Heart left ventricle (tissue), 16 donors: ENCODE data around the gene STPG2. TPM values are rescaled to one million over a fixed set of nuclear protein-coding genes. Genes with fewer than 3 reads are reported as not detected.

Experiments
- ATAC-seq, 4 donors: fragments of 200-7000 bp; cut with Tn5 transposase; one replicate each; pipeline ENCODE4 v1.9.1; 2020 to 2022; ENCODE audit warnings: moderate library complexity in 4 of 4, mild to moderate bottlenecking in 3 of 4, moderate number of reproducible peaks in 1 of 4
- DNase-seq, 5 donors: peaks; one replicate each; pipeline ENCODE4 v3.0.0-alpha.2; 2020
- H3K27ac ChIP-seq, 12 donors: fragments of 200-600 bp; sonication (generic) in 4 of 12; one replicate each; pipeline versions ENCODE4 v1.5.0 to v1.8.0; 2016 to 2022; ENCODE audit warnings: mild to moderate bottlenecking in 2 of 12
- H3K27me3 ChIP-seq, 9 donors: fragments of 200-600 bp; sonication (generic) in 2 of 9; one replicate each; pipeline versions ENCODE4 v1.5.1 to v1.8.0; 2016 to 2022; ENCODE audit warnings: mild to moderate bottlenecking in 3 of 9
- H3K36me3 ChIP-seq, 9 donors: fragments of 200-600 bp; sonication (generic) in 2 of 9; one replicate each; pipeline versions ENCODE4 v1.5.0 to v1.8.0; 2018 to 2022; ENCODE audit warnings: mild to moderate bottlenecking in 2 of 9
- H3K4me1 ChIP-seq, 12 donors: fragments of 200-600 bp; sonication (generic) in 4 of 12; one replicate each; pipeline versions ENCODE4 v1.5.0 to v1.8.0; 2016 to 2022; ENCODE audit warnings: mild to moderate bottlenecking in 3 of 12
- H3K4me3 ChIP-seq, 12 donors: fragments of 200-600 bp; sonication (generic) in 4 of 12; one replicate each; pipeline versions ENCODE4 v1.5.0 to v1.8.0; 2017 to 2022; ENCODE audit warnings: mild to moderate bottlenecking in 9 of 12, moderate library complexity in 4 of 12
- H3K9me3 ChIP-seq, 12 donors: fragments of 200-600 bp; sonication (generic) in 4 of 12; one replicate each; pipeline versions ENCODE4 v1.5.0 to v1.8.0; 2016 to 2022; ENCODE audit warnings: mild to moderate bottlenecking in 1 of 12
- CTCF ChIP-seq, 12 donors: fragments of 200-600 bp; sonication (generic) in 4 of 12; IDR thresholded peaks; one replicate each; pipeline versions ENCODE4 v1.5.0 to v1.8.0; 2018 to 2022; ENCODE audit warnings: antibody characterized with exemption in 12 of 12, mild to moderate bottlenecking in 5 of 12
- POLR2A ChIP-seq, 2 donors: fragments of 450-650 bp; IDR thresholded peaks; one replicate each; pipeline ENCODE4 v1.6.1; 2017; ENCODE audit warnings: antibody characterized with exemption in 2 of 2, mild to moderate bottlenecking in 2 of 2, moderate library complexity in 2 of 2
- WGBS, 4 donors: extraction: QIAGEN DNeasy Blood & Tissue Kit in 2 of 4; methylation state at CpG; one replicate each; pipeline versions ENCODE4 v1.1.5 to v1.1.7; 2013 to 2018; 5-methylcytosine and 5-hydroxymethylcytosine counted together
- intact Hi-C, 10 donors: fragments of 100-400 bp; cut with DNase I; formaldehyde crosslinking; loops; one replicate each; pipeline versions ENCODE4 v1.11.1 to v1.14.2; 2022
- polyA plus RNA-seq, 2 donors: library from polyadenylated mRNA; stranded (reverse); fragments of 200-250 nt; gene quantifications; one replicate each; pipeline ENCODE4 v1.2.3, GENCODE V29; 2013
- total RNA-seq, 9 donors: library from RNA; depleted of rRNA in 2 of 9; stranded (reverse); fragments of >200 nt in 2 of 9; fragmentation: NEBNext Ultra II Directional in 3 of 9; extraction: Animal tissue kit (Norgen Biotek cat#: 25700) in 3 of 9; gene quantifications; one replicate each; pipeline versions ENCODE4 v1.1.0 to v1.2.4, GENCODE V29; 2016 to 2023
- donor health status: ischemic (EF 13 %, LVEDD 7.1; RV severe dilation, severe dysfunction).
- donor health status: healthy with polysubstance abuse.
- donor health status: DM: no; HTN: yes; CAD: no.
- donor health status: DM: no; HTN: no; CAD: no.
- donor health status: ischemic (EF 25% LVEDD 6.9; RV normal size, moderate dysfunction).
- donor health status: ischemic (EF 25% LVEDD 5.7; RV mildly dilated, moderate dysfunction).
- donor health status: healthy.
- donor health status: DM: yes; HTN: yes; CAD: no.
- donor health status: ischemic (EF 35%, LVEDD 5.7; RV mildly dilated, moderate dysfunction).
- donor health status: nonischemic (EF 11% LVEDD 7.7; RV severe dilation, severe dysfunction).
- donor health status: DM: yes; HTN: yes; CAD: no.
- donor health status: PGD.
- donor health status: ischemic (EF 29% LVEDD 5.4; RV normal size, mild dysfunction).
- donor health status: nonischemic (EF 23%, LVEDD 6.1; RV moderate dilation, normal function).

Gene STPG2
- total and polyA plus RNA-seq, 11 donors: 0.16 to 0.71 (median 0.32) TPM; not detected in 4

GRCh38 chr4:97900229-97900628 lies 243.0 kb downstream of the STPG2 start:
- WGBS, 4 donors: 33 to 93% (median 89%) methylated on average over 2 of the region's 2 CpGs
- no peak for TF ChIP-seq CTCF (IDR thresholded peaks at IDR 0.05)
- no peak for TF ChIP-seq POLR2A (IDR thresholded peaks at IDR 0.05)
- intact Hi-C loops: no loop called here
- ATAC-seq: no peak
- Histone ChIP-seq H3K4me1 (no peaks in the 10 kb centered on the region), H3K27me3 (no peaks in the 10 kb centered on the region), H3K4me3 (no peak overlapping the region), H3K9me3 (peaks cover 0 to 22% (median 0%) of the 10 kb centered on the region in 12 donors), H3K36me3 (no peaks in the 10 kb centered on the region), H3K27ac (no peak overlapping the region)
- no peak for DNase-seq

DNA sequence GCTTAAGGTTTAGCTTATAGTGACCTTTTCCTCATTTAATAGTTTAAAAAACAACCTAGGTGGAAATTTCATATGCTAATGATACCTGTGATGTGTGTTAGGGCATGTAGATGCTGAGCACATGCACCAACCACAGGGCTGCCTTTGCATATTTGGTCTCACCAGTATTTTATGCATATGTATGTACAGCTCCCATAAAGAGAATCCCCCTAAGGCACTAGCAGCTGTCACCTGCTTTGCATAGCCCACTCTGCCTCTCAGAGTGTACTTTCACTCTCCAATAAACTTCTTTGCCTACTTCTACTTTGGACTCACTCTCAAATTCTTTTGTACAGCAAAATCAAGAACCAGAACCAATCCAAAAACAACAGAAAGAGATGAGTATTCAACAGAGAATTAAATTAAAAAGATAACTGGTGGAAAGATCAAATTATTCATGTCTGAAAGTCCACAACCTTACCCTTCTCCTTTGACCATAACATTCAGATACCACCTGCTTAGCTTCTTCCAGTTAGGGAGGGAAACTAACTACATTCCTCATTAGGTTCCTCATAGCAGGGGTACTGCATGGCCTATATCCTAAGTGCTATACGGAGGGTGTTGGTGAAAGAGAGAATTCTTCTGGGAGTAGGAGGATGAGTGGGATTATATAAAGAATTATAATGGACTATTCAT lies 250.5 kb downstream of the STPG2 start:
- 36 to 60% (median 54%) methylated on average over 1 of the region's 1 CpG for WGBS, 4 donors
- Histone ChIP-seq H3K36me3 (no peaks in the 10 kb centered on the region), H3K4me3 (no peak overlapping the region), H3K27ac (no peak overlapping the region), H3K9me3 (no peaks in the 10 kb centered on the region), H3K27me3 (no peaks in the 10 kb centered on the region), H3K4me1 (no peaks in the 10 kb centered on the region)
- TF ChIP-seq CTCF (IDR thresholded peaks at IDR 0.05): no peak
- TF ChIP-seq POLR2A (IDR thresholded peaks at IDR 0.05): no peak
- DNase-seq: no peak
- intact Hi-C loops: no loop called here
- no peak for ATAC-seq

- no peak for ATAC-seq
These were observed 263.3 kb downstream of the STPG2 start for GRCh38 chr4:97879942-97880341.

GRCh38 chr4:97868097-97868496 lies 275.2 kb downstream of the STPG2 start:
- Histone ChIP-seq H3K27me3 (no peaks in the 10 kb centered on the region), H3K9me3 (peaks cover 0 to 9% (median 0%) of the 10 kb centered on the region in 12 donors), H3K36me3 (no peaks in the 10 kb centered on the region), H3K4me3 (no peak overlapping the region), H3K4me1 (no peaks in the 10 kb centered on the region), H3K27ac (no peak overlapping the region)
- DNase-seq: no peak
- intact Hi-C loops: no loop called here
- WGBS, 4 donors: 38 to 47% (median 43%) methylated on average over 4 of the region's 4 CpGs
- TF ChIP-seq POLR2A (IDR thresholded peaks at IDR 0.05) (no peak), CTCF (IDR thresholded peaks at IDR 0.05) (no peak)
- ATAC-seq: no peak

More at GRCh38 chr4:97879942-97880341, 263.3 kb downstream of the STPG2 start:
- 60 to 78% (median 68%) methylated on average over 2 of the region's 2 CpGs for WGBS, 4 donors
- Histone ChIP-seq H3K4me1 (no peaks in the 10 kb centered on the region), H3K27ac (no peak overlapping the region), H3K9me3 (no peaks in the 10 kb centered on the region), H3K36me3 (no peaks in the 10 kb centered on the region), H3K4me3 (no peak overlapping the region), H3K27me3 (no peaks in the 10 kb centered on the region)
- TF ChIP-seq POLR2A (IDR thresholded peaks at IDR 0.05) (no peak), CTCF (IDR thresholded peaks at IDR 0.05) (no peak)
- intact Hi-C loops: no loop called here
- DNase-seq: no peak
